GM19043 (cell line): Measurements from ENCODE around the gene OR51I1.
A peak's percentile ranks its signal among the peaks of the same experiment; 100 is the strongest.

Source experiments
- ATAC-seq: cut with Tn5 transposase; IDR thresholded peaks from one replicate; pipeline ENCODE4 v1.9.1; 2021; ENCODE audit warnings: low read depth; ENCODE audit not compliant: unreplicated experiment

Gene OR51I1

DNA sequence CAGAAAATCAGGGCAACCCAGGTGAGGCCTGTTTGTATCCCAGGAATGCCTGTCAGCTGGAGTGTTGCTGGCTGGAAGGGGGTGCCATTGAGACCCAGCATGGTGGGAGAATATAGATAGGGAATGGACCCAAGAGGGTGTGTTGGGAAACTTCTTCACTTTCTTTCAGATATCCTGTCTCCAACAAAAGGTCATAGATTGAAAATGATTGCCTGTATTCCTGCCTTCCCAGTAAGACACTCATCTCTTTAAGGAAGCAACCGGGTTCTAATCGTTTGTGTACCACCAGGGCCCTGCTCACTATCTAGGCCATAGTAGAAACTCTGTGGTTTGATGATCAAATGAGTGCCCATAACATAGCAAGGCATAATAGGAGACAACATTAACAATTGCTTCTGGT lies at the start of gene OR51I1:
Gene OR51I1 (minus strand): TSS at position 101 of the 400 bp plus-strand sequence. CDS start 0 bp downstream, at position 101.
- ATAC-seq = no peak

- no peak for ATAC-seq
Observed at GRCh38 chr11:5489576-5490357, 48.5 kb upstream of the OR51I1 start.

GRCh38 chr11:5488798-5489399 lies 47.6 kb upstream of the OR51I1 start:
- ATAC-seq = no peak

DNA sequence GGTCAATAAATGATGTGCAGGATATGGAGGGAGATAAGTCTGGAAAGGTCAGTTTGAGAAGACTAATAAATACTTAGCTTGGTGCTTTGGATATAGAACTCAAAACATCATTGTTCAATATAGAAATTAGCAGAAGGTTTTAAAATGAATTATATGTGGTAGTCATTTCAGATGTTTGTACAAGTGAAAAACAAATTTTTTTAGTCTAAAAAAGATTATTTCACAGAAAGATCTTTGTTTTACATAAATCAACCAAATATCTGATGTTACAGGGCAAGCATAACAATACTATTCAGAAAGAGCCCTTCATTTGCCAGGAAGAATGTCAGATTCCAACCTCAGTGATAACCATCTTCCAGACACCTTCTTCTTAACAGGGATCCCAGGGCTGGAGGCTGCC lies 47.1 kb upstream of the OR51I1 start, which contains the start of gene OR52D1:
Gene OR52D1 (plus strand): TSS at position 301 of the 400 bp plus-strand sequence. CDS start 22 bp downstream, at position 323.
- ATAC-seq = no peak

GRCh38 chr11:5486421-5486820 lies 45.1 kb upstream of the OR51I1 start:
- ATAC-seq = no peak

DNA sequence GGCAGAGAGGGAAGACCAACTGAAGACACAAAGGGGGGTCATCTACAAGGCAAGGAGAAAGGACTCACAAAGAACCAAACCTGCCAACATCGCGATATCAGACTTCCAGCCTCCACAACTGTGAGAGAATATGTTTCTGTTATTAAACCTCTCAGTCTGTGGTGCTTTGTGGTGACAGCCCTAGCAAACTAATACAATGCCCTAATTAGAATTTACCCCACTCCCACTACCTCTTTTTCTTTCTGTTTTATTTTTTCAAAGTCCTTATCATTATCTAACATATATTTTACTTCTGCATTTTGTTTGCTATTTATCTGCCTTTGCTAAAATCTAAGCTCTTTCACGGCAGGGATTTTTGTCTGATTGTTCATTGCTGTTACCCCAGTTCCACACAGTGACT lies 44.7 kb upstream of the OR51I1 start:
- ATAC-seq = no peak

GRCh38 chr11:5476186-5476819 lies 35.0 kb upstream of the OR51I1 start:
- ATAC-seq = peak; percentile 89

- no peak for ATAC-seq
Observed at GRCh38 chr11:5473921-5474320, 32.6 kb upstream of the OR51I1 start.

- ATAC-seq = no peak
Observed at GRCh38 chr11:5467527-5467926, 26.2 kb upstream of the OR51I1 start.

- no peak for ATAC-seq
Observed at GRCh38 chr11:5460983-5461621, 19.8 kb upstream of the OR51I1 start.

- ATAC-seq = no peak
Observed at GRCh38 chr11:5449432-5449831, 8.1 kb upstream of the OR51I1 start.

GRCh38 chr11:5449023-5449422 lies 7.7 kb upstream of the OR51I1 start, which contains the start of gene OR51I2:
OR51I2 (plus strand) TSS chr11:5449323; CDS start chr11:5453489, 4,166 bp downstream.
- no peak for ATAC-seq

DNA sequence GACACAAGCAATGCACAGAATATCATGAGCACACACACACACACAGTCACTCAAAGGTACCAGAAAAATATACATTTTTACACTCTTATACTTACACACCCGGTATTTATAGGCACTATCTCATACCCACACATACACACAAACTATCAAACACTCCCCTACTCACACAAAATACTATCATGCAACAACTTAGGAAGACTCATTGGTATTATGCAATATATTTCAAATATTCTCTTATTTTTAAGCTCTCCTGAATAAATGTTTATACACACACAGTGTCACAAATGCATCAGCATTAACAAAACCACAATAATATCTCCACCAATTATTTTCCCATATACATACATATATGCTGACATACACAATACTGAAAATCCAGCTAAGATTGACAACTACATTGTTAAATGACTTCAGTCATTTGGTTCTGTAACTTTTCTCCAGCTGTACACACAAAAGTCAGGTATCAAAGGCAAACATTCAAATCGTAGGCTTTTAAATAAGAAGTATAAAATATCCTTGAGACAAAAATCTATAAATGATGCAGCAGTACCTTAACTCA lies 2.6 kb upstream of the OR51I1 start:
- ATAC-seq = no peak

DNA sequence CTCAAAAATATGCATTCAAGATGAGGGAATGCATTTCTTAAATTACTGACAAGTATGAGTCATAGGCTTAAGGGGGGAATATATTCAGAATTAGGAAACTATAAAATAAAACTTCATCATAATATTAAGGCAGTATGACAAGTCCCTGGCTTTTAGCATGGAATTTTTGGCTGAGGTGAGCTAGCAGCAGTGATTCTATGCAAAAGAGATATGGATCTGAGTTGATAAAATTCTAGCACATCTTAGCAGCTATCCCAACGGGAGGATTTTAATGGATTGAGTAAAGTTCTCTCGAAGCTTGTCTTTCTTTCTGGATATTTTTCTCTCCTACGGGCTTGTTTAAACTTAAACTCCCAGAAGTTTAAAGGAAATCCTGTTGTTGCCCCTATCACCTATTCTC lies 18.2 kb downstream of the OR51I1 start:
- no peak for ATAC-seq

DNA sequence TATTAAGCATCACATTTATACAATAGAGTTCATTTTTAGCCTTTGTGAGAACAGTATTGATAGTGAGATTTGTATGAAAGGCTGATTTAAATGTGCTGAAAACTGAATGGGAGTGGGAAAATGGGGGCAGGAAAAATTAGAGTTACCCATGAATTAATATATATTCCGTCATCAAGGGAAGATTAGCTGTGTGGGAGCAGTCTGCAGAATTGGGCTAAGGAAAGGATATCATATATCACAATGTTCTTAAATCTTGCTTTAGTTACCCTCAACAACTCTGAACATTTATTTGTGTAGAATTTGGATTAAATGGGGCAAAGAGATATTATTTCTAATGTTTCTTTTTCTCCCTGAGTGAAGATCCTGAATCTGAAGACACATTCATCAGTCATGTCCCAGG lies 19.5 kb downstream of the OR51I1 start, which contains the start of gene OR51Q1:
Gene OR51Q1 (plus strand): TSS at position 301 of the 400 bp plus-strand sequence. CDS start 90 bp downstream, at position 391.
- ATAC-seq = no peak

DNA sequence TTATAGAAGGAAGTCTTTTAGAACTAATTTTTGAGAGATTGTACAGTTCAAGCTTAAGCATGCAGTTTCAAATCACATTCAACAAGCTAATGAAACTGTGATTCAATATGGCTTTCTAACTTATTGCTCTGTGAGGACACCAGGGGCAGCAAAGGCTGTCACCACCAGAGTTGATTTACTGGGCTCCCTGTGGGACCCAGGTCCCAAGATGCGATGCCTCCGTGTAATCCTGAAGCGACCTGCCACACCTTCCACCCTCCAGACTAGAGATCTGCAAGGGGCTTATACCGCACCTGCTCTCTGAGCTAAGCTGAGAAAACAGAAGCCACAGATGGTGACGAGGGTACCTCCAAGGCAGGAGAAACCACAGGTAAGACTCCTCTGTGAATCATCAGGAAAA lies 20.3 kb downstream of the OR51I1 start:
- ATAC-seq = no peak

DNA sequence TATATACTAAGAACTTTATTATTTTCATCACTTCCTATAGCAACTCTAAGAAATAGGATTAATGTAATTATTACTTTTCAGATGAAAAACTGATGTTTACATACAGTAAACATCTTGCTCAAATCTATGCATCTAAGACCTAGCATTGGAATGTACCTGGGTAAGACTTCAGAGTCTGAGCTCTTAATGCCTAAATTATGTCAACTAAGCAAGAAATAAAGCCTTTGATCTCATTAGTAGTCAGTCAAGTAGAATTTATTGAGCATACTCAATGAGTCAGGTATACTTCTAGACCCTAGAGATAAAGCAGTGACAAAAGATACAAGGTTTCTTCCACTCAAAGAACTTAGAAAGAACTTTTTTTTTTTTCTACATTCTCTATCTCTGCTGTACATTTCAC lies 36.1 kb downstream of the OR51I1 start:
- ATAC-seq = no peak

DNA sequence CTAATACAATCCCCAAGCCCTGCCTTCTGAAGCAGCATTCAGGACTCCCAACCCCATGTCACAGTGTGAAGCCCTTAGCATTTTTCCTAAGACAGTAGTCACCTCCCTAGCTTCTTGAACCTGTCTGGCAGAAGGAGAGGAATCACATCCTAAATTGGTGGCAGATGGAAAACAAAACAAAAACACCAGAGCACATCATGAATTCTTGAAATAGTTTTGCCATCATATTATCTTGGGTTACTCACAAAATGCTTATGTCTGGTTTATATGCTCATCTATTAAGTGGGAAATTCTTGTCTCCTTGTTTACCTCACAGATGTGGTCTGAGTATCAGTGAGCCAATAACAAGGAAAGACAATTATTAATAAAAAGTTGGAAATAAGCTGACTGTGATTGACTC lies 42.4 kb downstream of the OR51I1 start:
- no peak for ATAC-seq

GRCh38 chr11:5394091-5394490 lies 47.2 kb downstream of the OR51I1 start:
- no peak for ATAC-seq
